22Rv1 (cell line): ENCODE measurements around the gene SH3RF3.

Experiments
- CTCF ChIP-seq: fragments of 450-650 bp; IDR thresholded peaks from 2 replicates; pipeline ENCODE4 v1.5.1; 2017; ENCODE audit warnings: mild to moderate bottlenecking
- ZFX ChIP-seq: fragments of 450-650 bp; IDR thresholded peaks from 2 replicates; pipeline ENCODE4 v1.6.1; 2017; ENCODE audit warnings: antibody characterized with exemption, borderline replicate concordance

GRCh38 chr2:109494351-109494750 is 365.3 kb downstream of the SH3RF3 start:
- no peak for TF ChIP-seq CTCF
- TF ChIP-seq ZFX: no peak
